ENCODE measurements around the gene NAE1. TPM values are rescaled to one million over a fixed set of nuclear protein-coding genes. Genes with fewer than 3 reads are reported as not detected.
A peak's percentile ranks its signal among the peaks of the same experiment; 100 is the strongest.

Gene NAE1
- total RNA-seq, 1 experiment from 2014 or later = 129 TPM

- TF ChIP-seq E2F4 (CRISPR knock-in tag; IDR thresholded peaks at IDR 0.05; ENCODE audit: borderline replicate concordance, low read depth) (peak; percentile 80), E2F5 (CRISPR knock-in tag; IDR thresholded peaks at IDR 0.05) (peak; percentile 90), FOXP4 (CRISPR knock-in tag; IDR thresholded peaks at IDR 0.05) (no peak), ZSCAN18 (CRISPR knock-in tag; IDR thresholded peaks at IDR 0.05) (no peak), ZBTB21 (CRISPR knock-in tag; IDR thresholded peaks at IDR 0.05; ENCODE audit: borderline replicate concordance) (no peak), NR2C2 (CRISPR knock-in tag; IDR thresholded peaks at IDR 0.05) (0 out of 2 replicates have a peak, but pooled peaks have one; percentile 49), ESRRA (CRISPR knock-in tag; IDR thresholded peaks at IDR 0.05; ENCODE audit: borderline replicate concordance) (no peak; the same call in 1 of the 2 replicates), TEAD4 (CRISPR knock-in tag; IDR thresholded peaks at IDR 0.05) (0 out of 2 replicates have a peak, but pooled peaks have one; percentile 38), ZNF317 (CRISPR knock-in tag; IDR thresholded peaks at IDR 0.05; ENCODE audit: borderline replicate concordance, low read depth) (peak; percentile 35; the same call in 1 of the 2 replicates), PRRX2 (CRISPR knock-in tag; IDR thresholded peaks at IDR 0.05) (no peak), ZNF416 (CRISPR knock-in tag; IDR thresholded peaks at IDR 0.05) (peak; percentile 86; the same call in 1 of the 2 replicates), FOXJ3 (CRISPR knock-in tag; IDR thresholded peaks at IDR 0.05; ENCODE audit: borderline replicate concordance) (no peak), CBFB (CRISPR knock-in tag; IDR thresholded peaks at IDR 0.05; ENCODE audit: low read depth) (no peak), CTCF (IDR thresholded peaks at IDR 0.05) (peak; percentile 87), NFATC4 (CRISPR knock-in tag; IDR thresholded peaks at IDR 0.05) (peak; percentile 28; the same call in 1 of the 2 replicates), PRDM15 (CRISPR knock-in tag; IDR thresholded peaks at IDR 0.05) (no peak)
Measured at GRCh38 chr16:66830422-66831404, at the start of gene NAE1 (continued).
